ENCODE data around the gene RAB12.
A peak's percentile ranks its signal among the peaks of the same experiment; 100 is the strongest.
"Not testable (repeated sequence)": the region's sequence is repeated elsewhere in the genome, so short reads cannot be mapped to it uniquely, and the experiment has no call there.

RAB12 gene

DNA sequence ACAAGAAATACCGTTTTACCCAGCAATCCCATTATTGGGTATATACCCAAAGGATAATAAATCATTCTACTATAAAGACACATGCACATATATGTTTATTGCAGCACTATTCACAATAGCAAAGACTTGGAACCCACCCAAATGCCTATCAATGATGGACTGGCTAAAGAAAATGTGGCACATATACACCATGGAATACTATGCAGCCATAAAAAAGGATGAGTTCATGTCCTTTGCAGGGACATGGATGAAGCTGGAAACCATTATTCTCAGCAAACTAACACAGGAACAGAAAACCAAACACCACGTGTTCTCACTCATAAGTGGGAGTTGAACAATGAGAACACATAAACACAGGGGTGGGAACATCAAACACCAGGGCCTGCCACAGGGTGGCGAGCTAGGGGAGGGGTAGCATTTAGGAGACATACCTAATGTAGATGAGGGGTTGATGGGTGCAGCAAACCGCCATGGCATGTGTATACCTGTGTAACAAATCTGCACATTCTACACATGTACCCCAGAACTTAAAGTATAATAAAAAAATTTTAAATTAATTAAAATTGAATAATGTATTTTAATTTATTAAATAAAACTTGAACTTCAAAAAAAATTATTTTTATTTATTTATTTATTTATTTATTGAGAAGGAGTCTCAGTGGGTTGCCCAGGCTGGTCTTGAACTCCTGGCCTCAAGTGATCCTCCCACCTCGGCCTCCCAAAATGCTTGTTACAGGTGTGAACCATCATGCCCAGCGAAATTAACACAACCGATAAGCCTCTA is 42.4 kb downstream of the RAB12 start:
- DNase-seq: not testable (repeated sequence)

DNA sequence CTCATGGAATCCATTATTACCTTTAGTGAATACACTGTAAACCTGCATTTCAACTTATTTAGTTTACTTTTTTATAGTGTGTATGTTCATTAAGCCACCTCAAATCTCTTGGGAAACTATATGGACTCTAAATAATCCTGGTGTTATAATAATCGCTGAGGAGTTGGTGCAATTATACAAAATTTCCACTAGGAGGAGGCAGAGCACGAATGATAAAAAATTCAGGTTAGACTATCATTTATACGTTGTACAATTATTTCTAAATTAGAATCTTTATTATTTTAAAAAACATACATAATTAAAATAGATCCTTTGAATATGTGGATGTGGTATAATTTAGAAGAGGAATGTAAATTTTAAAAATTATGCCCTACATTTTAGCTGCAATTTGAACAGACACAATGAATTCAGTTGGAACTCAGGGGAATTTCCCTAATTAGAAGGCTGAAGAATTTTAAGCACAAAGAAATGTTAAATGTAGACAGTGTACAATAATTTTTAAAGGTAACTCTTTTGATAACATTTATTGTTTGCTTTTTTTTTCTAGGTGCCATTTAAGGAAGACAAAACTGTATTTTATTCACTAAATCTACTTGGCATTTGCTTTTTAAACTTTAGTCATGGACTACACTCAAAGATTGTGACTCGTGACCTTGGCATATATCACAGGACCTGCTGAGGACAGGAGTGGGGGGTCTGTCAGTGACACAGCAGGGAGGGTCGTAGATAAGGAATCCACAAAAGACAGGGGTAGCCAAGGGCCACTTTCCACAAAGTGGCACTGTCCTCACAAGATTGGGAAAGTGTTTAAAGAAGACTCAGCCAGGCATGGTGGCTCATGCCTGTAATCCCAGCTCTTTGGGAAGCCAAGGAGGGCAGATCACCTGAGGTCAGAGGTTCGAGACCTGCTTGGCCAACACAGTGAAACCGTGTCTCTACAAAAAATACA is 45.5 kb downstream of the RAB12 start:
- no peak for DNase-seq

DNA sequence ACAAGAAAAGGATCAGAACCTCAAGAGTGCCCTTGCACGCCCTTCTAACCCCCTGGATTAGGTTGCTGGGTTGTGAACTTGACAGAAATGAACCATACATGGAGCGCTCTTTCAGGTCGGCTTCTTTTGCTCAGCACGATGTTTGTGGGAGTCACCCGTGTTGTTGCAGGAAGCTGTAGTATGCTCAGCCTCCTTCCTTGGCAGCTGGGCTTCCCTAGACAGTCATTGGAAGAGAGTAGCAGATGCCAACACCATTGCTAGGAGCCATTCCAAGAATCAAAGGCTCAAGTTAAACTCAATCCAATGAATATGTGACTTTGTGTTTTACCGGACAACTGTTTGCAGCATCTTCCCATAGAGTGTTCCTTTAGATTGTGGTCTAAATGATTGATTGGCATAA is 47.0 kb downstream of the RAB12 start:
- no peak for DNase-seq

DNA sequence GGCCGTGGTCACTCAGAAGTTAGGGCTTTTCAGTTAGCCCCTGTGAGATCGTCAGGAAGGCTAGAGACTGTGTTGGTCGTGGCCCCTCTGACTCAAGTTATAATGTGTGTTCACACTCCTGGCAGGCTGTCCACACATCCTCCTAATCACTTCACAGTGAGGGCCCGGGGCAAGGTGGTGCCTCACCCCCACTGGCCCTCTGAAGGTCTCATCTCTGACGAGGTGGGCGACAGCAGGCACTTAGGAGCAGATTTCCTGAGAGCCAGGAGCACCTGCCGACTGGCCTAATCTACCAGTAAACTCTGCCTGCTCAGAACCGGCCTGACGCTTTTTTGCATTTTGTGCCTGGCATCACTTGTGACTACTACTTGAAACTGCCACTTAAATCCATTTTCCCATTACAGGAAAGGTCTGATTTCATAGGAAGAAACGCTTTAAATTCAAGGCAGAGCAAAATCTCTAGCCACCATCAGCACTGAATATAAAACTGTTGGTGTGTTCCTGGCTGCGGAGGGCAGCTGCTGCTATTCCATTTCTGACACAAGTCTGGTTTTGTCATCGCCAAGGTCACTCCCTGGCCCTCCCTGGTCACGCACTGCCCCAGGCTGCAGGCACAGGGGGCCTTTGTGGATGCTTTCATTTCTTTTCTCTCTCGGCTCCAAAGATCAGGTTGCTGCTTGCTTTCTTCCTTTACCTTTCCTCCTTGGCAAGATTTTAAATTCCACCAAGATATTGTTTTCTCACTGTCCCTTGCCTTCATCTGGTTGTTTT is 48.0 kb downstream of the RAB12 start:
- no peak for DNase-seq

DNA sequence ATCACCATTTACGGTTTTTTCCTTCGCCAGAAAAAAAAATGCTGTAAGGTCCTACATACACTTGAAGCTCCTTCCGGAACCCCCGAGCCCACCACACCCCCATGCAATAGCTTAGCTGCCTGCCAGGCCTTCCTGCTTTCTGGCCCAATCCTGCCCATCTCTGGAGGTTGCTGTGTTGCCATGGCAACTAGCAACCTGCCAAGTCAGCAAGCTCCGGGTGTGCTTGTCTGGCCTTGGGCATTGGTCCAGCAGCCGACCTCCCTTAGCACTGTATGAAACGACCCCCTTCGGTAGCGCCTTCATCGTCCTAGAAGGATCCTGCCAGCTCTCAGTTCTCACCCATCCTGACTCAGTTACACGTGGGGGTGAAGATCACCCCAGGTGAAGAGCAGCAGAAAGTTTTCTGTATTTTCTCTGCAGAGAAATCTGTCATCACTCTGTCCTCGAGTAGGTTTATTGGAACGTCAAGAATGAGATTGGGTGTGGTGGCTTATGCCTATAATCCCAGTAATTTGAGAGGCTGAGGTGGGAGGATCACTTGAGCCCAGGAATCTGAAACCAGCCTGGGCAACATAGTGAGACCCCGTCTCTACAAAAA is 48.7 kb downstream of the RAB12 start:
- DNase-seq: no peak

DNA sequence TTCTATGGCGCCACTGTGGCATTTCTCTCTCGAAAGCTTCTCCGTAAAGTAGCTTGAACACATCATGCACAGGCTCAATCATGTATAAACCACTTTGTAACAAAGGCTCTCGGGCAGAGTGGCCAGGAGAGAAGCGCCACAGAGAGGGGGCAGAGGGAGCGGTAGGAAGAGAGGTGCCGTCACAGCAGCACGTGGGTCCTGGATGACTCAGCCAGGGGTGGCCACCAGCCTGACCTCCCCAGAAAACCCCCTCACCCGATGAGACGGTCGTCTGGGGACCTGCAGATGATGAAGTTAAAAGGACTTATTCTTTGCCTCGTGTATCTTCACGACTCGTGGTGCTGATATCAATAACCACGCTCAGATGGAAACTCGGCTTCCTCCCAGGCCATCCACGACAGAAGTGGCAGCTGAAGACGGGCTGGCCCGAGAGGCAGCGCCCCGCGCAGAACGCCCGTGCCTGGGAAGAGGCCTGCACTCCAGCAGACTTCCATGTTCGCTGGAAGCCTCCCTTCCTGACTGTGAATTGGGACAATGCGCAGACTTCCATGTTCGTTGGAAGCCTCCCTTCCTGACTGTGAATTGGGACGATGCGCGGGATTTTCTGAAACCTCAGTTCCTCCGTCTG is 49.7 kb downstream of the RAB12 start:
- DNase-seq: no peak

DNA sequence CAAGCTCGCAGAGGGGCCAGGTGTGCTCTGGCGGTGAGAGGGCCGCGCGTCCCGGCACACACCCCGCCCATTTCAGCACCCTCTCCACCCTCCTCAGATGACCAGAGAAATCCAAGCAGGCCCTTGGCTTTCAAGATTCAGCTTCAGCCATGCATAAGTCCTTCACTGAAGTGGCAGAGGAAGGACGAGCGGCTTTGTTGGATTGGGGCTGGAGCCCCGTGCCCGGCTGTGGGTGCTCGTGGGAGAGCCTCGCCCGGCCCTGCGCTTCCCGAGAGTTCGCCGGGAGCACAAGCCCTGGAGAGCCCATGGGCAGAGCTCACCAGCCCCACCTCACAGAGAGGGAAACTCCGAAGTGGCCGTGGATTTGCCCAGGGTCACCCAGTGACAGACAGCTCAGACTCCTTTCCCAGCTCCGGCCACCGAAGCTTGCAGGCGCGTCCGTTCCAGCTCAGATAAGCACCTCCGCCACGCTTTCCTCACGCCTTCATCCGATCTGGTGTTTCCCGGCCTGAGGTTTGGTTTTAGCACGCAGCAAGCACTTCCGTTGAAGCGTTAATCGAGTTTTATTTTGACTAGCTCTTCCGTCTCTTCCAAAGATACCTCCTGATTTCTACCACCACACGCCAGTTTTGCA is 50.5 kb downstream of the RAB12 start:
- DNase-seq: no peak

DNA sequence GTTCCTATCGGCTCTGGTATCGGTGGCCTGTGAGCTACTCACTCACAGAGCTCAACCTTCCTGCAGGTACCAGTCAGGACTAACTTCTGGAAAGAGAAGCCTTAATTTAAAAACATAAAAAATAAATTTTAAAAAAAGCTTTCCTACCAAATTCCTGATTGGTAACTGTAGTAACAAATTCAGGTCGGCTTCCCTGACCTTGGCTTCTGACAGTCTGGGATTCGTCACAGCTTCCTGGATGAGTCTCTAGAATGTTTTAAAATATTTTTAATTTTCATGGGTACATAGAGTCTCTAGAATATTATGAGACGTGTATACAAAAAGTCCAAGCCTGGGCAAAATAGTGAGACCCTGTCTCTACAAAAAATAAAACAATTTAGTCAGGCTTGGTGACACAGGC is 51.1 kb downstream of the RAB12 start:
- no peak for DNase-seq

DNA sequence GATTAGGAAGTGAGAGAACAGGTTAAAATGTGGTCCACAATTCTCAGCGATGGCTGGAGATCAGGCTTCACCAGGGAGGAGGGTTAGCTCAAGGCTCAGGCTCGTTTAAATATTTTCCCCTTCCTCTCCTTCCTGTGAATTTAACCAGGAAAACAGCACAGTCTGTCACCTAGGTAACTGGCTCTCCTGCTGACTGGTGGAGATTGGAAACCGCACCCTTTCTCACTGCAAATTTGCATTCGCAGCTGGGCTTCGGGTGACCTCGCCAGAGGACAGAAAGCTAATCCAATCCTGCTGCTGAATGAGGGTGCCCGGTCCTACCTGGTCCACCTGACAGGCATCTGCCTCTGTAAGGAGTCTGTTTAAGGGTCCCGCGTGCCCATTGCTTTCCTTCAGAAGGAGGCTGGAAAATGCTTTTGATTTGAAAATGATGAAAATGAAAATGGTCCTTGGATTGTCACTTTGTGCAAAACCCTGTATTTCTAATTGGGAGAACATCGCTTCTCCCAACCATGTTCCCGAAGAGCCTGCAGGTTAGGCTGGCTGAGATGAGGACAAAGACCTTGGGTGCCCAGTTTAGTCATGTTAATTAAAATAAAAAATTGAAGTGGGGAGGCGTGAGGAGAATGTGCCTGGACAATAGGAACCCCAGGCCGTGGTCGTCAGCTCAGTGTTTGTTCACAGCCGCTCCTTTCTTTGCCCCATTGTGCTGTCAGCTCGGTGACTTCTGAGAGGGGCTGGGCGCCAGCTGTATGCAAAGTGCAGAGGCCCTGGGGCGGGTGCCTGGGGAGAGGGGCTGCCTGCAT is 52.7 kb downstream of the RAB12 start:
- DNase-seq: peak; percentile 50

DNA sequence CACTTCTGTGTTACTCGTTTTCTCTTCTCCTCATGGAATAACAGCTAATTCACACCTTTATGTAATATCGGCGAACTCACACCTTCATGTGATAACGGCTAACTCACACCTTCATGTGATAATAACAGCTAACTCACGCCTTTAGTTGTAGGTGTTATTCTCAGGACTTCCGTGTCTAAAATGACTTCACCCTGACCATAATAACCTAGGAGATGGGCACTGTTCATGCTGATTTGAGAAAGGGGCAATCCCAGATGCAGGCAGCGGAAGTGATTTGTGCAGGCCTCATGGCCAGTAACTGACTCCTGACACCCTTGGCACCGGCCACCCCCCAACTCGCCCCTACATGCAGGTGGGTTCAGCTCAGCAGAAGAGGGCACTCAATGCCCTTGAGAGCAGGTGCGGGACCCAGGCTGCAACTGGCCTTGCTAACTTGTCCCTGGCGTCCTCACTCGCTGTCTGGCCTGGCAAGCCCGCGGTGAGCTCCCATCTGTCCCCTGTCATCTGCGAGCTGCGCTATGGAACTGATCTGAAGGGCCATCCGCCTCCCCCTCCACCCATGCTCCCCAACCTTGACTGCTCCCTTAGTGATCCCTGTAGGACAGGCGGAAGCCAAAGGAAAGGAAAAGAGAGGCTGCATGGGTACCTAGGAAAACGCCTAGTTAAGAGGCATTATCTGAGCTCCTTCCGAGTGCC is 53.5 kb downstream of the RAB12 start:
- DNase-seq: no peak

DNA sequence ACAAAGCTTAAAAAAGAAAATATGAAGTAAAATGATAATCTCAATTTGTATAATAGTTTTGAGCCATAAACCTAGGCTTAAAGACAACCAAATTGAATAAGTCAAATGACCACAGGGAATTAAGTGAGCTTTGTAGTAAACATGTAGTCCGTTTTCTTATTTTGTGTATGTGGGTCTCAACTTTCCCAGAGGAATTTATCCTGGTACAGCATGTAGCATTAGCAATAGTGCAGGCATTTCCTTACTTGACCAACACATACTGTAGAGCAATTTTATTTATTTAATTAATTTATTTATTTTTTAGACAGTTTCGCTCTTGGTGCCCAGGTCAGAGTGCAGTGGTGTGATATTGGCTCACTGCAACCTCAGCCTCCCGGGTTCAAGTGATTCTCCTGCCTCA is 58.6 kb downstream of the RAB12 start:
- no peak for DNase-seq

DNA sequence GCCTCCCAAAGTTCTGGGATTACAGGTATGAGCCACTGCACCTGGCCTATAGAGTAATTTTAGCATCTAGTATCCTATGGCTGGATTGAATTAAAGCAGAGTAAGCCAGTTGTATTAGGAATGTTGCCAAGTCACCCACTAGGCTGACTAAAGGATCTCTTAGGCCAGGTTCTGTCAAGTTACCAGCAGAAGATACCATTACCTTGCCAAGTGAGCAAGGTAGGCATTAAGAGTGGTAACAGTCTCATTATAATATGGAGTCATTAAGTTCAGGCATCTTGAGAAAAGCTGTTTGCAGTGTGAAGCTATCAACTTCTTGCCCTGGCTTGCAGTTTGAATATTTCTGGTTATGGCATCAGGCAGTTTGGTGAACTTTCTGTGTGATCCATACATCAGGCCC is 59.1 kb downstream of the RAB12 start:
- no peak for DNase-seq

DNA sequence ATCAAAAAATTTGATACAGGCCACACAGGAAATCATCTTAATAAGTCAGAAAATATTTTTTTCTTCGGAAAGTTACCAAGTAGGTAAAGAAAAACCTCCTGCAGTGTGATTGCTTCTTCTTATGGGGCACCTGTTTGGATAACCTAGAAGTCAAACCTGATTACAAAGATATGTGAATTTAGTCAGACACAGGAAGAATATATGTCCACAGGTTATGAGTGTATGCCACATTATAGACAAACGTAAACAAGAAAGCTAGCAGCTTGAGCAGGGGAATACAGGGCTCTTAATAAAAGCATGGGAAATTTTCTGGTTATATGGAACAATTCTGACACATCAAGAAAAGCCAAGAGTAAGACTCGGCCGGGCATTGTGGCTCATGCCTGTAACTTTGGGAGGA is 60.3 kb downstream of the RAB12 start:
- no peak for DNase-seq

DNA sequence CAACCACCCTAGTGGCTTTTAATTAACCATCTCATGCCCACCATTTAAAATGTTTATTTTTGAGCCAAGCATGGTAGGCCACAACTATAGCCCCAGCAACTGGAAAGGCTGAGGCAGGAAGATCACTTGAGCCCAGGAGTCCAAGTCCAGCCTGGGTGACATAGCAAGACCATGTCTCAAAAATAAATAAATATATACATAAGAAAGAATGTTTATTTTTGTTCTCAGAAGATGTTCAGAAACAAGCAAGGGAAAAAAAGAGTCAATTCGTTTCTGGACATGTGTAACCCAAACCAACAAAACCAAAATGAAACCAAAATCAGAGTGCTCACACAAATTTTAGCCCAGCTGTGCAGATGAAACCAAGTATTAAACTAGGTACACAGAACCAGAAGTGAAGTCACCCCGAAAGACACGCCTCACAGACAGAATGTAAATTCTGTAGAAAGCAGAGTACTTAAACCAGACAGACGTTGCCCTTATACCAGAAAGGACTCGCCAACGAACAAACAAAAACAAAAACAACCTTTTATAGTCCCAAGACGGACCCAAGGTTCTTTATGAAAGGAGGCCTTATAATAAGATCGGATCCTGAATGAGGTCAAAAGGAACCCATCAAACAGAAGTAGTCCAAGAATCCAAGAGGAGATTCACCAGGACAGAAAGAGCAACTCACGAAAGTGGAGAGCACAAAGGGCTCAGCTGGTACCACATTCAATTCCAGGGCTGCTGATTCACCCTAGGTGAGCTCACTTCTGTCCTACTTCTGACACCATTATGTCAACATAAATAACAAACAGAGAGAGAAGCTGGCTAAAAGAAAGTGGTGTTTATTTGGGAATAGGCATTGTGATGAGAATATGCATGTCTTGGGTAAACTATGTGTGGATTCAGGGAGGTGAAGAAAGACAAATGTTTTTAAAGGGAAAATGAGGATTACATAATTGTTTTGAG is 64.3 kb downstream of the RAB12 start:
- no peak for DNase-seq

DNA sequence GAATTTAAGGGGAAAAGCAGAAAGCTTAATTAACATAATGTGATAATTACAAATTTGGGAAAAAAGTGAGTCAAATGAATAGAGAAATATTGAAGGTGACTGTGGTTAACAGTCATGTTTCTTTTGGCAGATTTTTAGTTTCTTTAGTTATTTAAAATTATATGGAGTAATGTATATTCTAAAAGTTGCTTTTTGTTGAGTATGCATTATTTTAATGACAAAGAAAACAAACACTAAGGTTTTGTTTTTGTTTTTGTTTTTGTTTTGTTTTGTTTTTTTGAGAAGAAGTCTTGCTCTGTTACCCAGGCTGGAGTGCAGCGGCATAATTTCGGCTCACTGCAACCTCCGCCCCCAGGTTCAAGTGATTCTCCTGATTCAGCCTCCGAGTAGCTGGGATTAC is 65.8 kb downstream of the RAB12 start:
- no peak for DNase-seq

DNA sequence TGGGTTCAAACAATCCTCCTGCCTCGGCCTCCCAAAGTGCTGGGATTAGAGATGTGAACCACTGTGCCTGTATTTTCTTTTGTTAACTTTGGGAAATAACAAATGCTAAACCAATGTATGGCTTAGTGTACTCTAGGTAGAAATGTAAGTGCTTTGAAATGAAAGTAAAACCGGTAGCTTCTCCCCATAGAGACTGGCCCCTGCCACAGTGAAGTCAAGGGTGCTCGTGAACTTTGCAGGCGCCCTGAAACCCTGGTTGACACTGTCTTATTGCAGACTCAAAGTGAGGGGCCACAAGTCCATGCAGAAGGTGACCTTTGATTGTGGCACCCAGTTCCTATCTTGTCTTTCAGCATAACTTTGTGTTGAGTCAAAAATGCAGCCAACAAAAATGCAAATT is 72.0 kb downstream of the RAB12 start:
- DNase-seq: no peak

DNA sequence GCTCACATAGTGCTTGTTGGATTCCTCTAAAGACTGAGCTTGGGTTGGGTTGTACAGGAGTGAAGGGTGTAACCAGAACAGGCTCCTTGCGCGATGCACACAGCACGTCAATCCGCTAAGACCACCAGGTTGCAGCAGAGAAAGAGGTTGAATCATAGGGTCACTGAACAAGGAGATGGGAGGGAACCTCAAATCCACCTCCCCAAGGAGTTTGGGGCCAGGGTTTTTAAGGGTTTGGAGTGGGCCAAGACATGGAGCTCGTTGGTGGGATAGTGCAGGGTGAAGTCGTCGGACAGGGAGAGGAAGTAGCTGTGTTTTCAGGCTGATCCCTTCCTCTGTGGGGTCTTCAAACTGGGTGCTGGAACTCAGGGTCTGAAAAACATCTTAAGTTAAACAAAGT is 75.3 kb downstream of the RAB12 start:
- DNase-seq: no peak

DNA sequence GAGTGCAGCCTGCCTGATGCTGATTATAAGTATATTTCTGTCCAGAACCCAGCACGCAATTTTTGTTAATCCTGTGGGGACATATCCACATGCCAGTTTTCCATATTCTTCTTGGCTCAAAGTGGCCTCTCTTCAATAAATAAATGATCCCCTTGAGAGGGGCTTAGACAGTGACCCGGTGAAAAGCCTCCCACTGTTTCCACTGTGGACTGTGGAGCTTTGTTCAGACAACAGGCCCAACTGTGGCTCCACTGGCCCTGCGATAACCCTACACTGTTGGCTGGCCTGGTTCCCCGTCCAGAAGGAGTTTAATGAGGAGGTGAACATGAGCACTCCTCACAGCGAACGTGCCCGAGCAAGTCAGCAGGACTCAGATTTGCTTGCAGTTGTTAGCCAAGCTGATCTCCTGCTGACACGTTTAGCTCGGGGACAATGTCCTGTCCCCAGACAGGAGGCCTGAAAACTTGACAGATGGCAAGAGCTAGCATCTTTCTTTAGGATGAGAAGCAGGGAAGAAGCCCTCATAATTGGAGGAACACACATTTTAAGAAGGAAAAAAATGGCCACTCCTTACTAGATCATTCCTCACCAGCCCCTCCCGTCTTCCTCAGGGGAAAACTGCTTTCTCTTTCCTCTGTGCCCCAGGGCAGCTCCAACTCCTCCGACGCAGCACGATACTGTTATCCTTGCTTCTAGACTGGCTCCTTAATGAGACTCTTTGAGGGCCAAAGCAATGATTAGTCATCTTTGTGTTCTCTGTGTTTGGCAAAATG is 76.1 kb downstream of the RAB12 start:
- DNase-seq: no peak

DNA sequence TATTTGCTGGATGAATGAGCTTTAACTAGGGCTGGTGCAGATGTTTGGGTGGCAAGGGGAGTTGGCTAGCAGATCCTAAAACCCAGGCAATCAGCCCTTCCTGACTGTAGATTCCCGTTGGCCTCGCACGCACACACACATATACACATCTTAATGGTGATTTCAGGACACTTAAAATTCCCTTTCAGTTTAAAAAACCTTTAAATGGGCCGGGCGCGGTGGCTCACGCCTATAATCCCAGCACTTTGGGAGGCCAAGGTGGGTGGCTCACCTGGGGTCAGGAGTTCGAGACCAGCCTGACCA is 76.6 kb downstream of the RAB12 start:
- DNase-seq: no peak

Measured in NCI-H1048 (cell line).